Stimulated activated naive CD8-positive, alpha-beta T cell treated with anti-CD3 and anti-CD28 coated beads, Interleukin-15, amount 100 ng/mL, for 72 hours (primary cell): ENCODE measurements around the gene BAIAP3.

Experiments used
- ATAC-seq: fragments of 150-1000 bp; cut with Tn5 transposase; 2 replicates; pipeline ENCODE4 v1.10.0; 2021; ENCODE audit warnings: mild to moderate bottlenecking, moderate library complexity
- DNase-seq, 2 donors: peaks; one replicate each; pipeline ENCODE4 v3.0.0; 2021 to 2022
- H3K27ac Mint-ChIP-seq, 2 donors: one replicate each; pipeline ENCODE4 v1.8.0; 2022; ENCODE audit warnings: mild to moderate bottlenecking in 2 of 2, mixed read lengths in 2 of 2, moderate library complexity in 2 of 2
- H3K27me3 Mint-ChIP-seq: one replicate; pipeline ENCODE4 v1.8.0; 2022; ENCODE audit warnings: mixed read lengths
- H3K4me1 Mint-ChIP-seq: one replicate; pipeline ENCODE4 v1.8.0; 2022; ENCODE audit warnings: mild to moderate bottlenecking, mixed read lengths
- H3K4me3 Mint-ChIP-seq, 2 donors: one replicate each; pipeline ENCODE4 v1.8.0; 2022; ENCODE audit warnings: mild to moderate bottlenecking in 2 of 2, mixed read lengths in 2 of 2, moderate library complexity in 1 of 2
- H3K9me3 Mint-ChIP-seq, 2 donors: one replicate each; pipeline ENCODE4 v1.8.0; 2022; ENCODE audit warnings: mixed read lengths in 2 of 2

Gene BAIAP3

GRCh38 chr16:1343428-1344242 is 10.2 kb downstream of the BAIAP3 start:
- H3K4me3 Mint-ChIP-seq = peak overlapping the region; percentile 72 to 81
- H3K27ac Mint-ChIP-seq = peak overlapping the region in 1 of 2 donors; percentile 69
- H3K4me1 Mint-ChIP-seq = peaks cover 31% of the 10 kb centered on the region
- H3K27me3 Mint-ChIP-seq = no peaks in the 10 kb centered on the region
- ATAC-seq (no peak), DNase-seq (no peak)
- H3K9me3 Mint-ChIP-seq = no peaks in the 10 kb centered on the region

GRCh38 chr16:1344499-1344898 is 11.1 kb downstream of the BAIAP3 start:
- peak overlapping the region in 1 of 2 donors; percentile 74 for H3K27ac Mint-ChIP-seq
- no peak overlapping the region for H3K4me3 Mint-ChIP-seq
- peaks cover 31% of the 10 kb centered on the region for H3K4me1 Mint-ChIP-seq

GRCh38 chr16:1345087-1345486 is 11.6 kb downstream of the BAIAP3 start:
- no peak for DNase-seq
- Mint-ChIP-seq H3K27ac (peak overlapping the region in 1 of 2 donors; percentile 59), H3K9me3 (no peaks in the 10 kb centered on the region), H3K4me3 (no peak overlapping the region), H3K4me1 (peaks cover 35% of the 10 kb centered on the region), H3K27me3 (no peaks in the 10 kb centered on the region)
- ATAC-seq = no peak

More at GRCh38 chr16:1344499-1344898, 11.1 kb downstream of the BAIAP3 start:
- no peaks in the 10 kb centered on the region for H3K9me3 Mint-ChIP-seq
- DNase-seq = no peak
- ATAC-seq = no peak
- H3K27me3 Mint-ChIP-seq = no peaks in the 10 kb centered on the region

GRCh38 chr16:1345651-1346421 is 12.4 kb downstream of the BAIAP3 start:
- Mint-ChIP-seq H3K9me3 (no peaks in the 10 kb centered on the region), H3K4me1 (peaks cover 42% of the 10 kb centered on the region), H3K27ac (no peak overlapping the region), H3K4me3 (no peak overlapping the region), H3K27me3 (no peaks in the 10 kb centered on the region)
- DNase-seq (no peak), ATAC-seq (no peak)

- H3K4me1 Mint-ChIP-seq = peaks cover 40% of the 10 kb centered on the region
- H3K4me3 Mint-ChIP-seq = no peak overlapping the region
- no peaks in the 10 kb centered on the region for H3K9me3 Mint-ChIP-seq
- peak overlapping the region in 1 of 2 donors; percentile 67 for H3K27ac Mint-ChIP-seq
- no peaks in the 10 kb centered on the region for H3K27me3 Mint-ChIP-seq
- no peak for DNase-seq
- no peak for ATAC-seq
Measured at GRCh38 chr16:1346422-1347285, 13.2 kb downstream of the BAIAP3 start.

GRCh38 chr16:1347286-1347855 is 13.9 kb downstream of the BAIAP3 start:
- DNase-seq = no peak
- H3K4me3 Mint-ChIP-seq = no peak overlapping the region
- no peaks in the 10 kb centered on the region for H3K27me3 Mint-ChIP-seq
- no peaks in the 10 kb centered on the region for H3K9me3 Mint-ChIP-seq
- ATAC-seq = no peak
- H3K4me1 Mint-ChIP-seq = peaks cover 33% of the 10 kb centered on the region
- peak overlapping the region in 1 of 2 donors; percentile 67 for H3K27ac Mint-ChIP-seq

- ATAC-seq = no peak
- no peaks in the 10 kb centered on the region for H3K9me3 Mint-ChIP-seq
- H3K27ac Mint-ChIP-seq = no peak overlapping the region
- no peak overlapping the region for H3K4me3 Mint-ChIP-seq
- H3K4me1 Mint-ChIP-seq = peaks cover 33% of the 10 kb centered on the region
- no peaks in the 10 kb centered on the region for H3K27me3 Mint-ChIP-seq
- DNase-seq = no peak
Measured at GRCh38 chr16:1347962-1348361, 14.5 kb downstream of the BAIAP3 start.

- H3K27ac Mint-ChIP-seq = no peak overlapping the region
- H3K9me3 Mint-ChIP-seq = no peaks in the 10 kb centered on the region
- no peak for DNase-seq
- no peak for ATAC-seq
- no peak overlapping the region for H3K4me3 Mint-ChIP-seq
- peaks cover 33% of the 10 kb centered on the region for H3K4me1 Mint-ChIP-seq
- no peaks in the 10 kb centered on the region for H3K27me3 Mint-ChIP-seq
Measured at GRCh38 chr16:1348441-1348840, 15.0 kb downstream of the BAIAP3 start.

GRCh38 chr16:1348926-1349325 is 15.5 kb downstream of the BAIAP3 start:
- H3K4me3 Mint-ChIP-seq = no peak overlapping the region
- no peak for ATAC-seq

GRCh38 chr16:1349351-1349750 is 15.9 kb downstream of the BAIAP3 start:
- ATAC-seq = no peak
- Mint-ChIP-seq H3K4me1 (peaks cover 31% of the 10 kb centered on the region), H3K27ac (no peak overlapping the region), H3K9me3 (no peaks in the 10 kb centered on the region), H3K4me3 (no peak overlapping the region), H3K27me3 (no peaks in the 10 kb centered on the region)
- no peak for DNase-seq

More at GRCh38 chr16:1348926-1349325, 15.5 kb downstream of the BAIAP3 start:
- no peak overlapping the region for H3K27ac Mint-ChIP-seq
- H3K4me1 Mint-ChIP-seq = peaks cover 33% of the 10 kb centered on the region
- H3K9me3 Mint-ChIP-seq = no peaks in the 10 kb centered on the region
- no peak for DNase-seq
- no peaks in the 10 kb centered on the region for H3K27me3 Mint-ChIP-seq

GRCh38 chr16:1349951-1350350 is 16.5 kb downstream of the BAIAP3 start:
- H3K4me1 Mint-ChIP-seq = peaks cover 36% of the 10 kb centered on the region
- no peaks in the 10 kb centered on the region for H3K27me3 Mint-ChIP-seq
- no peaks in the 10 kb centered on the region for H3K9me3 Mint-ChIP-seq
- ATAC-seq = no peak
- DNase-seq = no peak
- H3K27ac Mint-ChIP-seq = no peak overlapping the region
- H3K4me3 Mint-ChIP-seq = peak overlapping the region; percentile 80 to 85

GRCh38 chr16:1350691-1351090 is 17.2 kb downstream of the BAIAP3 start:
- DNase-seq (no peak), ATAC-seq (no peak)
- Mint-ChIP-seq H3K27ac (peak overlapping the region in 1 of 2 donors; percentile 93), H3K9me3 (no peaks in the 10 kb centered on the region), H3K4me3 (peak overlapping the region; percentile 80 to 85), H3K4me1 (peaks cover 44% of the 10 kb centered on the region), H3K27me3 (no peaks in the 10 kb centered on the region)

GRCh38 chr16:1351215-1351581 is 17.8 kb downstream of the BAIAP3 start:
- ATAC-seq = peak; percentile 41
- Mint-ChIP-seq H3K9me3 (no peaks in the 10 kb centered on the region), H3K4me3 (peak overlapping the region; percentile 80 to 85), H3K27me3 (no peaks in the 10 kb centered on the region), H3K27ac (peak overlapping the region; percentile 46 to 93), H3K4me1 (peaks cover 49% of the 10 kb centered on the region)
- DNase-seq = no peak

- H3K27ac Mint-ChIP-seq = peak within 1 kb of the TSS; percentile 46 to 95
- H3K4me3 Mint-ChIP-seq = peak within 1 kb of the TSS; percentile 86 to 89
- peak; percentile 86 for ATAC-seq
- H3K9me3 Mint-ChIP-seq = no peaks in the 10 kb centered on the region
- peaks cover 54% of the 10 kb centered on the region for H3K4me1 Mint-ChIP-seq
- peak; percentile 88 to 90 for DNase-seq
- no peaks in the 10 kb centered on the region for H3K27me3 Mint-ChIP-seq
Measured at GRCh38 chr16:1351582-1352362, 18.3 kb downstream of the BAIAP3 start, which contains the start of the genes GNPTG and TSR3. GNPTG (plus strand) TSS chr16:1351931; CDS start chr16:1351966, 35 bp downstream. TSR3 (minus strand) TSS chr16:1351878; CDS start chr16:1351804, 74 bp downstream.
